ENCODE measurements around the gene ZSCAN31. TPM values are rescaled to one million over a fixed set of nuclear protein-coding genes. Genes with fewer than 3 reads are reported as not detected.

The ZSCAN31 gene
- total and polyA plus RNA-seq, 9 donors, result 12.1 to 40.1 (median 21.4) TPM

DNA sequence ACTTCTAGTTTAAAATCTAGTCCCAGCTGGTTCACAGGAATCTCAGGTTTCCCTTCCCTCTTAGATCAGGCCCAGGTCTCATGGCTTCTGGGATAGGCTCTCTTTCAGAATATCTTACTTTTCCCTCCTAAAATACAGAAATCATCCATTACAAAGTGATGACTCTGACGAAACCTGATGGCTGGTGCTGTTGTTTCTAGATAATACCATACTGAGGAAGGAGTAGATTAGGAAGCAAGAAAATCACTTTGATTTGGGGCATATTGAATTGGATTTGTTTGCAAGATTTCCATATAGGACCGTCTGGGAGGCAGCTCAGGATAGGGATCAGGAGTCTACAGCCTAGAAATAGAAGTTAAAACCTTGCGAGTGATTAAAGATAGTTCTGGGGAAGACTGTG, 17.4 kb upstream of the ZSCAN31 start:
- intact Hi-C loops (cut with DNase I), result loop anchor here (10.0 kb wide), 4 partner anchors 89 to 459 kb away; partner anchors contain the start of genes NKAPL (in 2 of the 4), ZKSCAN4 (in 2 of the 4) and ZSCAN26 (in 1 of the 4)
- 54 to 65% (median 63%) methylated on average over 3 of the region's 3 CpGs for WGBS, 3 donors
- TF ChIP-seq EP300 (IDR thresholded peaks at IDR 0.05), result no peak
- TF ChIP-seq, protein P1, sequence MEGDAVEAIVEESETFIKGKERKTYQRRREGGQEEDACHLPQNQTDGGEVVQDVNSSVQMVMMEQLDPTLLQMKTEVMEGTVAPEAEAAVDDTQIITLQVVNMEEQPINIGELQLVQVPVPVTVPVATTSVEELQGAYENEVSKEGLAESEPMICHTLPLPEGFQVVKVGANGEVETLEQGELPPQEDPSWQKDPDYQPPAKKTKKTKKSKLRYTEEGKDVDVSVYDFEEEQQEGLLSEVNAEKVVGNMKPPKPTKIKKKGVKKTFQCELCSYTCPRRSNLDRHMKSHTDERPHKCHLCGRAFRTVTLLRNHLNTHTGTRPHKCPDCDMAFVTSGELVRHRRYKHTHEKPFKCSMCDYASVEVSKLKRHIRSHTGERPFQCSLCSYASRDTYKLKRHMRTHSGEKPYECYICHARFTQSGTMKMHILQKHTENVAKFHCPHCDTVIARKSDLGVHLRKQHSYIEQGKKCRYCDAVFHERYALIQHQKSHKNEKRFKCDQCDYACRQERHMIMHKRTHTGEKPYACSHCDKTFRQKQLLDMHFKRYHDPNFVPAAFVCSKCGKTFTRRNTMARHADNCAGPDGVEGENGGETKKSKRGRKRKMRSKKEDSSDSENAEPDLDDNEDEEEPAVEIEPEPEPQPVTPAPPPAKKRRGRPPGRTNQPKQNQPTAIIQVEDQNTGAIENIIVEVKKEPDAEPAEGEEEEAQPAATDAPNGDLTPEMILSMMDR (IDR thresholded peaks at IDR 0.05), result no peak
- no peak for TF ChIP-seq POLR2A (IDR thresholded peaks at IDR 0.05)
- DNase-seq, result no peak
- Histone ChIP-seq H3K27ac (peak overlapping the region; percentile 27 to 83), H3K9me3 (no peaks in the 10 kb centered on the region), H3K4me1 (ENCODE audit: insufficient read depth) (peaks cover 7% of the 10 kb centered on the region), H3K27me3 (no peaks in the 10 kb centered on the region), H3K36me3 (no peaks in the 10 kb centered on the region), H3K4me3 (peak overlapping the region; percentile 35)

DNA sequence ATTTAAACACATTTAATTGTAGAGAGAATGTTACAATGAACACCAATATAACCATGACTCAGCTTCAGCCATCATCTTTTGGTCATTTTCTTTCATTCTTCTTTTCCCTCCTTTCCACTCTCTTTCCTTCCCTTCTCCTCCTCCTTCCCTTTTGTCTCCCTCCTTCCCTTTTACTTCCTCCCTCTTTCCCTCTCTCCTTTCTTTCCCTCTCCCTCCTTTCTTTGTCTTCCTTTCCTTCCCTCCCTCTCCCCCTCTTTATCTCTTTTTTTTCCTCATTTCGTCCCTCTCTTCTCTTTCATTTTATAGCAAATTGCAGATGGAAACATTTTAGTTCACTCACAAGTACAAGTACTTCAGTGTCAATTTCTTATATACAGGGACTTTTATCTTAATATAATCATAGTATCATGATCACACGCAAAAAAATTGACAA, 15.6 kb upstream of the ZSCAN31 start:
- Histone ChIP-seq H3K27ac (no peak overlapping the region), H3K9me3 (no peaks in the 10 kb centered on the region), H3K36me3 (no peaks in the 10 kb centered on the region), H3K4me3 (no peak overlapping the region), H3K27me3 (no peaks in the 10 kb centered on the region), H3K4me1 (ENCODE audit: insufficient read depth) (peaks cover 7% of the 10 kb centered on the region)
- DNase-seq, result no peak
- intact Hi-C loops (cut with DNase I), result loop anchor here (10.0 kb wide), 4 partner anchors 87 to 457 kb away; partner anchors contain the start of genes NKAPL (in 2 of the 4), ZKSCAN4 (in 2 of the 4) and ZSCAN26 (in 1 of the 4)
- no peak for TF ChIP-seq POLR2A (IDR thresholded peaks at IDR 0.05)
- TF ChIP-seq, protein P1 (IDR thresholded peaks at IDR 0.05), result no peak
- TF ChIP-seq EP300 (IDR thresholded peaks at IDR 0.05), result no peak
- 50 to 60% (median 58%) methylated on average over 2 of the region's 2 CpGs for WGBS, 3 donors

DNA sequence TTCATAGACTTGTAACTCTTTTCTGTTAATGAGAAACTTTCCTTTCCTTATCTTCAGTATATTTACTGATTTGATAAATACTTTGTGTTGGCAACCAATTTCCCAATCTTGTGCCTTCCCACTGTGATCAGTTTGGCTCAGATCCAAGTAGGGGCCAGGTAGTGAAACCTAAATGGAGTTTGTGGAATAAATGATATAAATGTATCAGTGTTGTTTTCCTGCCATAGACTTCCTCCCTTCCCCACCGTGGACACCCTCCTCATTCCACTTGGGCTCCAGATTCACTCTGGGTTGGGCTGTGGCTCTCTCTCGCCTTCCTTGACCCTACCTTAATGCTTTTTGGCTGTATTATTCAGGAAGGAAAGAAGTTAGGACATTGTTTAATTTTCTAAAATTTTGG, 15.1 kb upstream of the ZSCAN31 start:
- intact Hi-C loops (cut with DNase I), result loop anchor here (10.0 kb wide), 4 partner anchors 86 to 456 kb away; partner anchors contain the start of genes NKAPL (in 2 of the 4), ZKSCAN4 (in 2 of the 4) and ZSCAN26 (in 1 of the 4)
- Histone ChIP-seq H3K9me3 (no peaks in the 10 kb centered on the region), H3K36me3 (no peaks in the 10 kb centered on the region), H3K27ac (no peak overlapping the region), H3K27me3 (no peaks in the 10 kb centered on the region), H3K4me3 (no peak overlapping the region), H3K4me1 (ENCODE audit: insufficient read depth) (peaks cover 7% of the 10 kb centered on the region)
- DNase-seq, result no peak
- no peak for TF ChIP-seq POLR2A (IDR thresholded peaks at IDR 0.05)
- TF ChIP-seq, protein P1 (IDR thresholded peaks at IDR 0.05), result no peak
- no peak for TF ChIP-seq EP300 (IDR thresholded peaks at IDR 0.05)
- 58 to 68% (median 63%) methylated on average over 2 of the region's 2 CpGs for WGBS, 3 donors

DNA sequence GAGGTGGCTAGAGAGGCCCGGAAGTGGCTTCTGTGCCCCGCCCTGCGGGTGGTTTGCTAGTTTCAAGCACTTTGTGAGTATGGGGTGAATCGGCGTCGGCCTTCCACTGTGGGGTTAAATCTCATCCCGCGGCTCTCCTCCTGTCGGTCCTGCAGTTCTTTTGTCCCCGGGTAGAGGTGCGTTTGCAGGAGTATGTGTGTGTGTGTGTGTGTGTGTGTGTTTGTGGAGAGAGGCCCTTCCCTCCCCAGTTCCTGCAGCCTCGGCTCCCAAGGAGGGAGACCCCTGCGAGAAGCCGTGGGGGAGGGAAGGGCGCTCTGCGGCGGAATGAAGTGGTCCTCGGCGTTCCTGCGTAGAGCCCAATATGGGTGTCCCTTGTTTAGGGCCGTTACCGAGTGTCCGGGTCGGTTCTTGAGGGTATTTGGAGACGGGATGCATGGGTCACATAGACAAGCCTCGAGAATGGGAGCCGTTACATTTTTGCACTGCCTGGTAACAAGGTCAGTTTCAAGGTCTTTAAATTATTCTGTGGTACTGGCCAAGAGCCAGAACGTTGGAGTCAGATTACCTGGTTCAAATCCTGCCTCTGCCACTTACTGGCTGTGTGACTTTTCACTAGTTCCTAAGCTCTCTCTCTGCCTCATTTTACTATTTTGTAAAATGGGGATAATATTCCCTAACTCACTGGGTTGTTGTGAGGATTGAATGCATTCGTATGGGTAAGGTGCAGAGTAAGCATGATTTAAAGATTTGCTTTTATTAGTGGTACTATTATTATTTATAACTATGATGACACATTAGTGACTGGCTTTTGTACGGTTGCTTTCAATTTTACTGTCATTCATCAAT, 14.2 kb upstream of the ZSCAN31 start, which contains the start of gene ZKSCAN3:
TSS of gene ZKSCAN3 (plus strand) at position 56 of the 846 bp plus-strand sequence. CDS start 9,640 bp downstream, outside the sequence.
- peaks cover 3% of the 10 kb centered on the region for H3K4me1 ChIP-seq (ENCODE audit: insufficient read depth)
- TF ChIP-seq EP300 (IDR thresholded peaks at IDR 0.05) (no peak), POLR2A (IDR thresholded peaks at IDR 0.05) (no peak)
- TF ChIP-seq, protein P1 (IDR thresholded peaks at IDR 0.05), result no peak
- H3K9me3 ChIP-seq, result no peaks in the 10 kb centered on the region
- intact Hi-C loops (cut with DNase I), result loop anchor here (10.0 kb wide), 4 partner anchors 85 to 455 kb away; partner anchors contain the start of genes NKAPL (in 2 of the 4), ZKSCAN4 (in 2 of the 4) and ZSCAN26 (in 1 of the 4)
- no peaks in the 10 kb centered on the region for H3K27me3 ChIP-seq
- WGBS, 3 donors, result 1 to 3% (median 1%) methylated on average over 26 to 30 of the region's 30 CpGs
- H3K27ac ChIP-seq, result peak within 1 kb of the TSS; percentile 1 to 40
- DNase-seq, result peak; percentile 69 to 84 (median 77)
- H3K4me3 ChIP-seq, result peak within 1 kb of the TSS; percentile 76
- no peaks in the 10 kb centered on the region for H3K36me3 ChIP-seq

Measured in ovary (tissue), 9 donors.